Hematopoietic multipotent progenitor cell treated with erythropoietin and hydrocortisone succinate and interleukin-3 and kit ligand, for 4 days (in vitro differentiated cells): Measurements from ENCODE around the gene MARCHF10.
A peak's percentile ranks its signal among the peaks of the same experiment; 100 is the strongest.
"Not testable (repeated sequence)": the region's sequence is repeated elsewhere in the genome, so short reads cannot be mapped to it uniquely, and the experiment has no call there.

Experiments used
- DNase-seq: peaks from one replicate; pipeline ENCODE4 v3.0.0-alpha.2; 2015

The MARCHF10 gene

GRCh38 chr17:62716834-62717588 lies 91.1 kb downstream of the MARCHF10 start:
- DNase-seq, result no peak

- no peak for DNase-seq
Measured at GRCh38 chr17:62715882-62716390, 92.2 kb downstream of the MARCHF10 start.

GRCh38 chr17:62714016-62714777 lies 93.9 kb downstream of the MARCHF10 start:
- DNase-seq, result no peak

GRCh38 chr17:62713086-62713881 lies 94.8 kb downstream of the MARCHF10 start:
- DNase-seq, result no peak

- DNase-seq, result no peak
Measured at GRCh38 chr17:62712171-62712581, 95.9 kb downstream of the MARCHF10 start.

GRCh38 chr17:62708587-62708986 lies 99.5 kb downstream of the MARCHF10 start:
- DNase-seq, result no peak

DNA sequence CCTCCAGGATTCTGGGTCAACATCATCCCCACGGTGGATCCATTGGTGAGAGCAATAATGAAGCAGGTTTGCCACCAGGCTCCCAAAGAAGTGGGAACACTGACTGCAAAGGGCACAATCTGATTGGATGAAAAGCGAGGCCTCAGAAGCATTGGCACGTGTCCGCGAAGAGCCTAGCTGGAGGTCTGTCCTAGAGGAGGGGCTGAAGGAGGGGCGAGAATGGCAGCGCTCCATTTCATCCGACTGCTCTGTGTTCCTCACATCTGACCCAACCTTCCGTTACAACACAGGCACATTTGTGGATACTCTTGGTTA lies 100.7 kb downstream of the MARCHF10 start:
- DNase-seq, result no peak

DNA sequence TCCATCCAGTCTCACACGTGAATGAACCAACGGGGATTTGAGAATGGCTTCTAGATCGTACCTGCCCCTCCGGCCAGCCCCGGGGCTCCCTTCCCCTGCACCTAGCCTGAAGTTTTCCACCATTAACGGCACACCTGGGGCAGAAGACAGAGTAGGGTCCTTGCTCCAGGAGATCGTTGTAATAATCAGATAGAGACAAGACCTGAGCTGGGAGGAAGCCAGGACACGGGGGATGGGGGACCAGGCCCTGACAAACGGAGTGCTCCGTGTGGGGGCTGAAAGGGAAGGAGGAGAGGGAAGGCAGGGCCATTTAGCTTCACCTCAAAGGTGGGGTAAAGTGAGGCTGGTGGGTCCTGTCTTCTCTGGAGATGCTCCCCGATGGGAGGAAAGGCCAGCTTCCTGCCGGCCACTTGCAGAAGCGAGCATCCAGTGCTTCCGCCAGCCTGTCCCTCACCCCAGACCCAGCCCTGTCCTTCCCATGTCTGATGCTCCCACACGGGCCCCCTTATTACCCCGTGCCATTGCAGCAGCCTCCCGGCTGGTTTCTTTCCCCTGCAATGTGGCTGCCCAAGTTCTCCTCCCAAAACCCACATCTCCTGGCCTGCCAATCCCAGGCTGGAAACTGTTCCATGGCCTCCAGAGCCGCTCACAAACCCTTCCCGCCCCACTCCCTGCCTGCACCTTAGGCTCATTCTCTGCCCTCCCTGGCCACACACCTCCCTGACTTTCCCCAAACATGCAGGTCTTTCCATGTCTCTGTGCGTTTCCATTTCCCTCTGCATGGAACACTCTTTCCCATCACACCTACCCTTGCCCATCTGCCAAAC lies 101.3 kb downstream of the MARCHF10 start:
- DNase-seq, result no peak

DNA sequence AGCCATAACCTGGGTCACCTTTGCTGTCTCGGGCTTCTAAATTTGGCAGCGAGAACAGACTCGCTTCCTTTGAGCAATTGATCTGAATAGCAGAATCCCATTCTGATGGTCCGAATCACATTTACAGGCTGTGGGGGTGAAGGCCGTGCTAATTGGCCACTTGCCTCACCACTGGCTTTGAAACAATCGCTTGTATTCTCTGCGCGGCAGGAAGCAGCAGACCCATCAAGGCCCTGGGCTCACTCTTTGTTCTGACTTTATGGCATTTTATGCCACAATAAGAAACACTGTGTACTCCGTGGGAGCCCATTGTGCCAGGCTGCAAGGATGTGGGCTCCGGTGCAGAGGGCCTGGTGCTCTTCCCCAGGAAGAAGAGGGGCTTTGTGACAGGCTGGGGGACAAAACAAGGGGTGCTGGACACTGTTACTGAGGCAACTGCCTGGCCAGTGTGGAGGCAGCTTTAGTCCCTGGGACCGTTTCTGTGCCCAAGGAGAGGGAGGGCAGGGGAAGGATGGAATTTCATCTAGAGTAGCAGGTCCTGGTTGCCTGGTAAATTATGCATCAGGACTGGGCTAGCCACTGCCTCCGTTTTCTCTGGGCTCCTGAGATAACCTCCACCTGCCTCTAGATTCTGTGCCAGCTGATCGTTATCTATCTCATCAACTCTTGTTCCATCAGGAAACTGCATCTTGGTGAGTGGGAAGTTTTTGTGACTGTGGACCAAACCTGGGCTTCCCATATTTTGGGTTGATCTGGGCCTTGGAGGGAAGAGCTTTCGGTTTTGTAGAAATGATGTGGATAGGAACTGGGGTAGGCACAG lies 102.1 kb downstream of the MARCHF10 start:
- no peak for DNase-seq

GRCh38 chr17:62705156-62705777 lies 102.8 kb downstream of the MARCHF10 start:
- no peak for DNase-seq

GRCh38 chr17:62704381-62704971 lies 103.6 kb downstream of the MARCHF10 start:
- peak; percentile 25 for DNase-seq

DNA sequence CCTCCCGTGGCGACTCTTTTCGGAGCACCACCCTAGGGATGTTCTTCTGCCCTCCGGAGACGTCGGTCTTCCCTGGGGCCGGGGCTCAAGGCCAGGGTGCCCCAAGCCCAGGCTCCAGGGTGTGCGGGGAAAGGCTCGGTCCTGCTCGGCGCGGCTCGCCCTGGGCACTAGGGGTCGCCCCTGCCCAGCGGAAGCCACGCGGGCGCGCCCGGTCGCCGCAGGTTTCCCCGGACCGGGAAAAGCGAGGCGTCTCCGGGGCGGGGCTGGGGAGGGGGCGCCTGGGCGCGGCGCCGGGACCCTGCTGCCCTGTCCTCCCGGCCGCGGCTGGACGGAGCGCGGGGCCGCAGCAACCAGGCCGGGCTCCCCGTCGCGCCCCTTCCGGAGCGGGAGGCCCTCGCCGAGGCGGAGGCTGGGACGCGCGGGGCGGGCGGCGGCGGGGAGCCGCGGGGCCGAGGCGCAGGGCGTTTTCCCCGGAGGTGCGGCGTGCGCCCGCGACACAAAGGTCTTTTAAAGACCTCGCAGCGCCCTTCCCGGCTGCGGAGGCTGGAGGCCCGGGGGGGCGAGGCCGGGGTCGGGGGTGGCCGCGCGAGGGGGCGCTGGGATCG lies 104.2 kb downstream of the MARCHF10 start:
- DNase-seq, result peak; percentile 81

- no peak for DNase-seq
Measured at GRCh38 chr17:62703261-62703775, 104.8 kb downstream of the MARCHF10 start.

- DNase-seq, result no peak
Measured at GRCh38 chr17:62702746-62703260, 105.3 kb downstream of the MARCHF10 start.

GRCh38 chr17:62701706-62702085 lies 106.4 kb downstream of the MARCHF10 start:
- no peak for DNase-seq

DNA sequence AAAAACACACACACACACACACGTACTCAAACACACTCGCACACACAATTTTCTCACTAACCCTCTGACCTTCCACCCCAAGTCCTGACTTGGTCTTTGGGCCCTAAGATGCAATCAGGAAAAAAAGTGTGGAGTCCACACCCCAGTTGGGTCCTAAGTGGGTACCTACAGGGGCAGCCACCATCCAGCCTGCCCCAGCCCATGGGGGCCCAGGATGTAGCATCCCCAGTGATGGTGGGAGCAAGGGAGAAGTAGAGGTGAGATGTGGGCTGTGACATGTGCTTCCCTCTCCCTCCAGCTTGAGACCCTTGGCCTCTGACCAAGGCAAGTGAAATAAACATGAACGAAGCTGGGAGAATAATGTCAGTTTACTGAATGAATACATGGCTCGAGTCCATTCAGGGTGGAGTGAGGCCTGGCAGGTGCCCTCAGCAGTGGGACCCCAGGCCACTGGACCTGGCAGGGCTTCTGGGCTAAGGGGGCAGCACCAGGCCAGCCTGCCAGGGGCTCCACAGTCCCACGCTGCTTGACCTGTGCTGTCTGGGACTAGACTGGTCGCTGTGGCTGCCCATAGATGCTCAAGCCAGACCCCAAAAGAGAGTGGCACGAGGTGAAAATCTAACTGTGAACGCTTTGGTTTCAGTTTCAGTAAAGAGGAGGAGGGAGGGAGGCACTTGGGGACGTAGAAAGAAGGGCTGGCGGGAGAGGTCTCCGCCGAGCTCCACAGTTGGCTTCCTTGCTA lies 107.0 kb downstream of the MARCHF10 start:
- no peak for DNase-seq

DNA sequence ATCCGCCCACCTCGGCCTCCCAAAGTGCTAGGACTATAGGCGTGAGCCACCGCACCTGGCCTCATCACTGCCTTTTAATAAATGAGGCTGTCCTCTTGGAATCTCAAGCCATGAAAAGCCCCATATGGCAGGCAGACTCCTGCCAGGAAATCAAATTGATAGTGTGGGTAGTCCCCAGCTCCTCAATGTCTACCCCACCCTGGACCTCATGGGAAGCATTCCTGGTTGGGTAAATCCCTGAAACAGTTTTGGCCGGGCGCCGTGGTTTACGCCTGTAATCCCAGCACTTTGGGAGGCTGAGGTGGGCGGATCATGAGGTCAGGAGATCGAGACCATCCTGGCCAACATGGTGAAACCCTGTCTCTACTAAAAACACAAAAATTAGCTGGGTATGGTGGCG lies 109.7 kb downstream of the MARCHF10 start:
- DNase-seq, result not testable (repeated sequence)

GRCh38 chr17:62696726-62697490 lies 111.2 kb downstream of the MARCHF10 start:
- DNase-seq, result no peak
